ENCODE data around the gene EPB41L3.

- TF ChIP-seq CTCF (IDR thresholded peaks at IDR 0.05; ENCODE audit: low read length), result no peak
- TF ChIP-seq EZH2 (IDR thresholded peaks at IDR 0.05; ENCODE audit: borderline replicate concordance, low read length), result no peak
These were observed 35.0 kb downstream of the EPB41L3 start for GRCh38 chr18:5508821-5509220.

Data from OCI-LY1 (cell line).